Neural cell (in vitro differentiated cells): Measurements from ENCODE around the gene C1orf141.

Source experiments
- EP300 ChIP-seq: fragments of 450-650 bp; conservative IDR thresholded peaks from 2 replicates; pipeline ENCODE4 v1.6.1; 2014; ENCODE audit warnings: antibody characterized with exemption, mild to moderate bottlenecking, moderate library complexity; ENCODE audit not compliant: poor library complexity, severe bottlenecking
- EZH2 ChIP-seq: fragments of 200-600, 300-800 bp; shearing (Covaris generic), sonication (generic); IDR thresholded peaks from 2 replicates; pipeline ENCODE4 v1.6.1; 2014; ENCODE audit warnings: antibody characterized with exemption, low read length, borderline replicate concordance, mild to moderate bottlenecking; ENCODE audit not compliant: insufficient read depth, poor library complexity, severe bottlenecking
- MXI1 ChIP-seq: fragments of 450-650 bp; conservative IDR thresholded peaks from 2 replicates; pipeline ENCODE4 v1.6.1; 2014; ENCODE audit warnings: antibody characterized with exemption, mild to moderate bottlenecking; ENCODE audit not compliant: poor library complexity, severe bottlenecking
- POLR2AphosphoS5 ChIP-seq: IDR thresholded peaks from 2 replicates; pipeline ENCODE4 v1.6.1; 2012
- RAD21 ChIP-seq: fragments of 450-650 bp; conservative IDR thresholded peaks from 2 replicates; pipeline ENCODE4 v1.6.1; 2014; ENCODE audit warnings: antibody characterized with exemption, mild to moderate bottlenecking, moderate library complexity
- TAF1 ChIP-seq: IDR thresholded peaks from 2 replicates; pipeline ENCODE4 v1.6.1; 2012; ENCODE audit warnings: low read depth
- TF ChIP-seq, protein P1 (sequence below): fragments of 450-650 bp; IDR thresholded peaks from 2 replicates; pipeline ENCODE4 v1.5.1; 2014; ENCODE audit warnings: antibody characterized with exemption, mild to moderate bottlenecking, moderate library complexity; ENCODE audit not compliant: poor library complexity, severe bottlenecking
- TF ChIP-seq, protein P2 (sequence below): IDR thresholded peaks from 2 replicates; pipeline ENCODE4 v1.6.1; 2012; ENCODE audit warnings: borderline replicate concordance

DNA sequence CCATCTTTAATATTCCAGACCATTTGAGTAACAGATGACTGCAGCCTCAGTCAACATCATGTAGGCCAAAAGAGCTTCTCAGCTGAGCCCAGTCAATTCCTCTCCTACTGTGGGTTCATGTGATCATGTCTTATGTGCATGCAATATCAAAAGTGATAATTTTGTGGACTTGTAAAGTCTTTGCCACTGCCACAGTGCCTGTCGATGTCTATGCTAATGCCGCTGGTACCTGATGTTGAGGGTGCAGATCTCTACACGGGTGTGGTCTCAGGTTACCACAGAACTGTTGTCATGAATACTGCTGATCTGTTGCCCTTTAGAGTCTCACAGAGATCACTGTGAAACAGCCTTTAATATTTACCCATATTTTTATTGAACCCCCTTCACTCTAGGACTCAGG is 11.3 kb upstream of the C1orf141 start:
- TF ChIP-seq, protein P1, sequence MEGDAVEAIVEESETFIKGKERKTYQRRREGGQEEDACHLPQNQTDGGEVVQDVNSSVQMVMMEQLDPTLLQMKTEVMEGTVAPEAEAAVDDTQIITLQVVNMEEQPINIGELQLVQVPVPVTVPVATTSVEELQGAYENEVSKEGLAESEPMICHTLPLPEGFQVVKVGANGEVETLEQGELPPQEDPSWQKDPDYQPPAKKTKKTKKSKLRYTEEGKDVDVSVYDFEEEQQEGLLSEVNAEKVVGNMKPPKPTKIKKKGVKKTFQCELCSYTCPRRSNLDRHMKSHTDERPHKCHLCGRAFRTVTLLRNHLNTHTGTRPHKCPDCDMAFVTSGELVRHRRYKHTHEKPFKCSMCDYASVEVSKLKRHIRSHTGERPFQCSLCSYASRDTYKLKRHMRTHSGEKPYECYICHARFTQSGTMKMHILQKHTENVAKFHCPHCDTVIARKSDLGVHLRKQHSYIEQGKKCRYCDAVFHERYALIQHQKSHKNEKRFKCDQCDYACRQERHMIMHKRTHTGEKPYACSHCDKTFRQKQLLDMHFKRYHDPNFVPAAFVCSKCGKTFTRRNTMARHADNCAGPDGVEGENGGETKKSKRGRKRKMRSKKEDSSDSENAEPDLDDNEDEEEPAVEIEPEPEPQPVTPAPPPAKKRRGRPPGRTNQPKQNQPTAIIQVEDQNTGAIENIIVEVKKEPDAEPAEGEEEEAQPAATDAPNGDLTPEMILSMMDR, result no peak
- TF ChIP-seq POLR2AphosphoS5, result no peak
- no peak for TF ChIP-seq RAD21
- no peak for TF ChIP-seq TAF1
- no peak for TF ChIP-seq MXI1
- TF ChIP-seq EP300, result no peak
- TF ChIP-seq, protein P2, sequence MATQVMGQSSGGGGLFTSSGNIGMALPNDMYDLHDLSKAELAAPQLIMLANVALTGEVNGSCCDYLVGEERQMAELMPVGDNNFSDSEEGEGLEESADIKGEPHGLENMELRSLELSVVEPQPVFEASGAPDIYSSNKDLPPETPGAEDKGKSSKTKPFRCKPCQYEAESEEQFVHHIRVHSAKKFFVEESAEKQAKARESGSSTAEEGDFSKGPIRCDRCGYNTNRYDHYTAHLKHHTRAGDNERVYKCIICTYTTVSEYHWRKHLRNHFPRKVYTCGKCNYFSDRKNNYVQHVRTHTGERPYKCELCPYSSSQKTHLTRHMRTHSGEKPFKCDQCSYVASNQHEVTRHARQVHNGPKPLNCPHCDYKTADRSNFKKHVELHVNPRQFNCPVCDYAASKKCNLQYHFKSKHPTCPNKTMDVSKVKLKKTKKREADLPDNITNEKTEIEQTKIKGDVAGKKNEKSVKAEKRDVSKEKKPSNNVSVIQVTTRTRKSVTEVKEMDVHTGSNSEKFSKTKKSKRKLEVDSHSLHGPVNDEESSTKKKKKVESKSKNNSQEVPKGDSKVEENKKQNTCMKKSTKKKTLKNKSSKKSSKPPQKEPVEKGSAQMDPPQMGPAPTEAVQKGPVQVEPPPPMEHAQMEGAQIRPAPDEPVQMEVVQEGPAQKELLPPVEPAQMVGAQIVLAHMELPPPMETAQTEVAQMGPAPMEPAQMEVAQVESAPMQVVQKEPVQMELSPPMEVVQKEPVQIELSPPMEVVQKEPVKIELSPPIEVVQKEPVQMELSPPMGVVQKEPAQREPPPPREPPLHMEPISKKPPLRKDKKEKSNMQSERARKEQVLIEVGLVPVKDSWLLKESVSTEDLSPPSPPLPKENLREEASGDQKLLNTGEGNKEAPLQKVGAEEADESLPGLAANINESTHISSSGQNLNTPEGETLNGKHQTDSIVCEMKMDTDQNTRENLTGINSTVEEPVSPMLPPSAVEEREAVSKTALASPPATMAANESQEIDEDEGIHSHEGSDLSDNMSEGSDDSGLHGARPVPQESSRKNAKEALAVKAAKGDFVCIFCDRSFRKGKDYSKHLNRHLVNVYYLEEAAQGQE, result no peak
- no peak for TF ChIP-seq EZH2
